Stimulated activated CD4-positive, alpha-beta T cell treated with anti-CD3 and anti-CD28 coated beads, Interleukin-4, amount 100 ng/mL, for 24 hours (primary cell): Measurements from ENCODE around the gene CALHM2.
"Not testable (repeated sequence)": the region's sequence is repeated elsewhere in the genome, so short reads cannot be mapped to it uniquely, and the experiment has no call there.

Source experiments
- DNase-seq: peaks from one replicate; pipeline ENCODE4 v3.0.0-alpha.2; 2020

The CALHM2 gene

DNA sequence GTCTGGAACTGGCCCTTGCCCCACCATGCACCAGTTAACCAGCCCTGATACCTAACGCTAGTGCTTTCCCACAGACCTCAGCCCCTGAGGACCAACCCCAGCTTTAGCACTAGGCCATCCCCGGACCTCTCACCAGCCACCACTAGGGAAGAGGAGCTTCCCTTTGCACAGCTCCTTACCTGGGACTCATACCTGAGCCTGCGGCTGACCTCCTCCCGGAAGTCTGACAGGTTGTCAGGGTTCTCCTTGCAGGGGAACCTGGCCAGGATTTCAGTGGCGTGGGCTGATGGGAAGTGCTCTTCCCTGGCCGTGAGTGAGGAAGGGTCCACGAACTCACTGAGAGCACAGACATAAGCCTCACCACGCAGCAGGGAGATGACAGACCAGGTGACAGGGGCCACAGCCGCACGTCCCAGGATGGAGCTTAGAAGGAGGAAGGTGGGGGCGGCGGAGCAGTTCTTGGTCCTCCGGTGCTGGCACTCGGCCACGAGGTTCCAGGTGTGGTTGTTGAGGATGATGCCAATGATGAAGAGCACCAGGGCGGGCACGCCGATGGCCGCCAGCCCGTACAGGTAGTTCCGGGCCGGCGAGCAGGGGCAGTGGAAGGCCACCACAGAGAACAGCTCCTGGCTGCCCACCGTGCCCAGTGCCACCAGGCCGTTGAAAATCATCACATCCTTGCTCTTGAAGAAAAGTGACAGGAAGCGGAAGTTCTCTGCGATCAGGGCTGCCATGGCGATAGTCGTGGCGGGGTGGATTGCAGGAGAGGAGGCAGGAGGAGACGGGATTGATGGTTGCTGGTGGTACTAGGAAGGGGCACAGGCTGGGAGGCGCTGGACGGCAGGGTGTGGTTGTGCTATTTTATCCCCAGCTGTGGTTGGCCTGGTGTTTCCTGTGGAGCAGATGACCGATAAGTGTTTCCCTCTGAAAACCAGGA, 2.7 kb downstream of the CALHM2 start:
- DNase-seq = no peak

DNA sequence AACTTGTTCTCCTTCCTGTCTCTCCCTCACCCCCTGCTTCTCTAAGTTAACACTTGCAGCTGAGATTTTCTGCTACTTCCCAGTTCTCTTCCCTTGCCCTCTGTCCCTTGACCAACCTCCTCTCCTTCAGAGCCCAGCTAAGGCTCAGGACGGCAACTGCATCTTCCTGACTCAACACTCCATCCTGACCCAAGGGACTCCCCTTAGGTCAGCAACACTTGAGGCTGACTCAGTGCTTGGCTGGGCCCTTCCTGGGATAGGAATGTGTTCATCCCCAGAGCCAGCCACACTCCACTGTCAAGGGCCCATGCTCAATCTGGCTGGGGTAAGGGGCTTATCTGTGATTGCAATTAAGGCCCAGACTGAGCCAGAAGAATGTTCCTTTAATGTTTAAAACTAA, 3.4 kb downstream of the CALHM2 start:
- DNase-seq = no peak

DNA sequence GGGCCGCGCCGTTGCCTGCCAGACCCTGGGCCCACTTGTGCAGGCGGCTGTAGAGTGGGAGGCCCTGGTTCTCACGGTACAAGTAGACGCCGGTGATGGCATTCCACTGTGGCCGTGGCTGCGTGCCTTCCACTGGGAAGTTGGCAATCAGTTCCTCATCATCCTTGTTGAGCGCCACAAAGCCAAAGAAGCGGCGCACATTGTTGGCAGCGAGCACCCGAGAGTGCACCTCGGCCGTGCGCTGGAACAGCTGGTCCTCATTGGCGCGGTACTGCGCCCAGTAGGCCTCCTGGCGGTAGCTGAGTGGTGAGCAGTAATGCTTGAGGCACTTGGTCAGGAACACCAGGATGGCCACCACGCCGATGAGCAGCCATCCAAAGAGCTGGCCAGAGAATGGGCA, 5.0 kb downstream of the CALHM2 start:
- no peak for DNase-seq

DNA sequence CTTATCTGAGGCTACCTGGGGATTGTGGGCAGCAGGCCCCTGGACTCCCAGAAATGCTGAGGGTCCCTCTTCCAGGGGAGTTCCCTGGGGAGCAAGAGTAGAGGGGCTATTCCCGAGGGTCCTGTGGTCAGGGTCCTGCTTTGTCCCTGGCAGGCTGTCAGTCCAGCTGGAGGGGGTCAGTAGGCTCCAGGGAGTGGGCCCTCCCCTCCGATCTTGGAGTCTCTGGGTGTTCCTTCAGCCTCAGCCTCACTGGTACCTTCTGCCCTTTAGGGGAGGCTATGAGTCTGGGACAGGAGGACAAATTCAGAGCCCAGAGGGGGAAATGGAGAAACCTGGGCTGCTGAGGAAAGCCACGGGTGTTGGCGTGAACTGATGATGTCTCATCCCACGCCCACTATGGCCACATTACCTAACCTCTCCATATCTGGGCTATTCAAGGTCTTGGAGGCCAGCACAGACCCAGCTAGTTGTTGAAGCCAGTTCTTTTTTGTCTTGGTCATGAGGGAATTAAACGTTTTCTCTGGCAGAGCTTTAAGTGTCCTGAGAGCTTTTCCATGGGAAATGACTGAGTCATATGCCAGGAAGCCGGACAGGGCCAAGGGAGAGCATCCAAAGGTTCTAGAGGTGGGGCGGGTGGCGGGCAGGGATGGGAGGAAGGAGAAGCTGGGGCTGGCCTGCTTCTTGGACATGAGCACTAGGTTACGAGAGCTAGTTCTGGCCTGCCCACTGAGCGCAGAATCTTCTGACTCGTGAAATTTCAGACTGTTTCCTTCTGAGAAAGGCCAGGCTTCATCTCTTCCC, 6.2 kb downstream of the CALHM2 start:
- no peak for DNase-seq

DNA sequence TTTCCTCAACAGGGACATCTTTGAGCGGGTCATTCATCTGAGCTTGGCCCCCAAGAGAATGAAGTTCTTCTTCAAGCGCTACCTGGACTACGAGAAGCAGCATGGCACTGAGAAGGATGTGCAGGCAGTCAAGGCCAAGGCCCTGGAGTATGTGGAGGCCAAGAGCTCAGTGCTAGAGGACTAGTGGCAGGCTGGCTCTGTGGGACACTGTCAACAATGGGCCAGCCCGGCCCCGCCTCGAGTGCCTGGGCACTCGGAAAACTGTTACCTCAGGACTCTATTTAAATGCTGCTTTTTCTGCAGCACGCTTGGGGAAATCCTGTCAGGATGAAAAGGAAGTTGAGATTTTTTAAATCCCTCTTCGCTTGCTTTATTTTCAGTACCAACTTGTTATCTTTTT, 6.8 kb downstream of the CALHM2 start:
- DNase-seq = no peak

DNA sequence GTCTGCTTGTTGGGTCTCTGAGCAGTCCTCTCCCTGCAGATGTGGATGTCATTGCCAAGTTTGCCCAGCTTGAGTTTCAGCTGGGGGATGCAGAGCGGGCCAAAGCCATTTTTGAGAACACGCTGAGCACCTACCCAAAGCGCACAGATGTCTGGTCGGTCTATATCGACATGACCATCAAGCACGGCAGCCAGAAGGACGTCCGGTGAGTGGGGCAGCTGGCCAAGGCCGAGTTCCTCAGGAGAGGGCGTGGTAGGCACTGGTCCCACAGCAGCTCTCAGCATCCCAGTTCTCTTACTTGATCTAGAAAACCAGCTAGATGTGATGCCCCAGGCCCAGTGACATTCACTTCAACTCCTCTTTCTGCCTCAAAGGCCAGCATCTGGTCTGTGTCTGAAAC, 7.7 kb downstream of the CALHM2 start:
- no peak for DNase-seq

DNA sequence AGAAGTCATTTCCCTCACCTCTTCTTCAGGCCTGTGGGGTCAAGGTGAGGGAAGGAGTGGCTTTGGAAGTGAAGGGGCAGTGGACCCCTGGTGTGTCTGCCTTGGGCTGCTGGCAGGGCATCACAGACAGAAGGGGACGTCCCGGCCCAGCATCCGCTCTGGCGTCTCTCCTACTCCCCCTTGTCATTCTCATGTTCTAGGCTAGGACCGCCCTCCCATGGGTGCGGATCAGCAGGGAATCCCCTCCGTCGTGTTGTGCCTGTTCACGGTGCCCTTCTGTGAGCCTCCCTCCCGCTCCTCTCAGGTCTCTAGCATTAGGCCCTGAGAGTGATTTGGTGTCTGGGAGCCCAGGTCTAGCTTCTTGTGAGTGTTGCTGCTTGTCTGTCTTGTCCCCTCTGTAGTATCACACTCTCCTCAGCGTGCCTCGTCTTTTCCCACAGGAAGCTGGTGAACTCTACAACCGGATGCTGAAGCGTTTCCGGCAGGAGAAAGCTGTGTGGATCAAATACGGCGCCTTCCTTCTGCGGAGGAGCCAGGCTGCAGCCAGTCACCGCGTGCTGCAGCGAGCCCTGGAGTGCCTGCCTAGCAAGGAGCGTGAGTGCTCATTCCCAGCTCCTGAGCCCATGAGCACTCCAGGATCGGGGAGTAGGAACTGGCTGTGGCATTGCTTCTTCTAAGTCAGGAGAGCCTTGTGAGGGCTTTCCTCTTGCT, 8.5 kb downstream of the CALHM2 start:
- no peak for DNase-seq

DNA sequence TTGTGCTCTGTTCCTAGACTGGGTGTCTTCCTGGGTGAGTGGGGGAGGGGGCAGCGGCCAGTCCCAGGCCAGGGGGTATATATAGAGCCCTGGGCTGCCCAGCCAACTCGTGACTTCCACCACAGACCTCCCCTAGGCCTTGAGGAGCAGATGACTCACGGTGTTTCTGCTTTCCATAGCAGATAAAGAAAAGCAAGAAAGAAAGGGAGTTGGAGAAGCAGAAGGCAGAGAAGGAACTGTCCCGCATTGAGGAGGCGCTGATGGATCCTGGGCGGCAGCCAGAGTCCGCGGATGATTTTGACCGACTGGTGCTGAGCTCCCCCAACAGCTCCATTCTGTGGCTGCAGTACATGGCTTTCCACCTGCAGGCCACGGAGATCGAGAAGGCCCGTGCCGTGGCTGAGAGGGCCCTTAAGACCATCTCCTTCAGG, 10.1 kb downstream of the CALHM2 start:
- DNase-seq = no peak

DNA sequence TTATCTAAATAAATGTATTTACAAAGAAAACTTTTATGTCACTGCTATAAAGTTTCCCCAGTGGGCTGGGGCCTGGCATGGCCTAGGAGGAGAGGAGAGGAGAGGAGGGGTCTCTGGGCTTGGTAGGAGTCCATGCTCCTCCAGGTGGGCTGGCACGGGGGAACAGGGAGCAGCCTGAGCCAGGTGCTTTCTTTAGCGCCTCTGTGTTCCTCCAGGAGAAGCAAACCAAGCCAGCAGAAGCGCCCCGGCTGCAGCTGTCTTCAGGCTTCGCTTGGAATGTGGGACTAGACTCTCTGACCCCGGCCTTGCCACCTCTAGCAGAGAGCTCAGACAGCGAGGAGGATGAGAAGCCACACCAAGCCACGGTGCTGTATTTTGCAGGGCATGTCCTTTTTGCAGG, 10.6 kb downstream of the CALHM2 start:
- DNase-seq = no peak

DNA sequence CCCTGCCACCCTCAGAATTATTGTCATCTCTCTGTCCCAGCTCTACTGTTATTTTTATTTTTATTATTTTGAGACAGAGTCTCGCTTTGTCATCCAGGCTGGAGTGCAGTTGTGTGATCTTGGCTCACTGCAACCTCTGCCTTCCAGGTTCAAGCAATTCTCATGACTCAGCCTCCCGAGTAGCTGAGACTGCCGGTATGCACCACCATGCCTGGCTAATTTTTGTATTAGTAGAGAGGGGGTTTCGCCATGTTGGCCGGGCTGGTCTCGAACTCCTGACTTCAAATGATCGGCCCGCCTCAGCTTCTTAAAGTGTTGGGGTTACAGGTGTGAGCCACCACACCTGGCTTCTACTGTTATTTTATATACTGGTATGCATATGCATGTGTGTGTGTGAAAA, 11.0 kb downstream of the CALHM2 start:
- DNase-seq = no peak

DNA sequence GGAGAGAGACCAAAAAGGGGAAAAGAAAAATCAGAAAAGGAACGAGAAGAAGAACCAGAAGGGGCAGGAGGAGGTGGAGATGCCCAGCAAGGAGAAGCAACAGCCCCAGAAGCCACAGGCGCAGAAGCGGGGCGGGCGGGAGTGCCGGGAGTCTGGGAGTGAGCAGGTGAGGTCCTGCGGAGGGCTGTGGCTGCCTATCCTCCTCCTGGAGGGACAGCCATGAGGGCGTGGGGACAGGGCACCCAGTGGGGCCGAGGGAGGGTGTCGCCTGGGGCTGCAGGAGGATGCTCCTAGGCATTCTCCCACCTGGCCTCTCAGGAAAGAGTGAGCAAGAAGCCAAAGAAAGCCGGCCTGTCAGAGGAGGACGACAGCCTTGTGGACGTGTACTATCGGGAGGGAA, 11.8 kb downstream of the CALHM2 start:
- no peak for DNase-seq

DNA sequence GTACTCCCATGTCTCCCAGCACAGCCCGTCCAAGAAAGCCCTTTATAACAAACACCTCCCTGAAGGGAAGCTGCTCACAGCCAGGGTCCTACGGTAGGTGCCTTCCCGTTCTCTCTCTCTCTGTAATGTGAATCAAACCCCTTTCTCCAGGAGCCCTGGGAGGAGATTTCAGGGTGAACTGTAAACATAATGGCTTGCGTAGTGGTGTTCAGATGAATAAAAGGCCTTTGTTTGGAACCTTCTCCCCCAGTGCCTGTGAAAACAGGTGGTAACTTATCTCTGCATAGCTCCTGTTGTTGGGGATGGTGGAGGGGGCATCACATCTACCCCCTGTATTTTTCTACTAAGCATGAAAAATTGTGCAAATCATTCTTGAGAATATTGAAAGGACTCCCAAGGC, 12.4 kb downstream of the CALHM2 start:
- DNase-seq = no peak

DNA sequence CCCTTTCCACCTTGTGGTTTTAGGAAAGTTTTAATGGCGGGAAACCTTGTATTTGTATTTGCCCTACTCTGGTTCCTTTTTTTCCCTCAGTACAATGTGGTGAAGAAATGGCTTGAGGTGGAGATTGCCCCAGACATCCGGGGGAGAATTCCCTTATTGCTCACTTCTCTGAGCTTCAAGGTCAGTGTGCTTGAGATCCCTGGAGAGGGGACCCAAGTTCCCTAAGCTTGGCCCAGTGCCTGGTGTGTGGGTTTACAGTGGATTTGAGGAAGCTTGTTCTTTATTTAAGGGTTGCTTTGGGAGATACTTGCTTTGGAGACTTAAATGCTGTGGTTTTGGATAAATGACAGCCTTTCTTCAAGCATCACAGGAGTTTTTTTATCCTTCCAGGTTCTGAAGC, 18.3 kb downstream of the CALHM2 start:
- no peak for DNase-seq

DNA sequence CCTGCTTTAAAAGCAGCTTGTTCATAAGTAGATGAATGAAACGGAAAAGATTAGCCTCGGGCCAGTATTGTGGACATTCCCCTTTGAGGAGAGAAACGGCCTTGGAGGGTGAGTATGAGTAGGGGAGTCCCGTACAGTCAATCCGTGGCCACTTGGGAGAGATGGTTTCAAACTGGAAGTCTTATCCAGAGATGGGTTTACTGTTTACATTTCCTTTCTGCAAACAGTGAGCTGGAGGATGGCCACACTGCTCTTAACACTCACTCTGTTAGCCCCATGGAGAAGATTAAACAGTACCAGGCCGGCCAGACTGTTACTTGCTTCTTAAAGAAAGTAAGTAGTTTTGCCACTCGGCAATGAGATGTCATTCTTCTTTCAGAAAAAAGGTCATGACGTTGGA, 20.3 kb downstream of the CALHM2 start:
- no peak for DNase-seq

DNA sequence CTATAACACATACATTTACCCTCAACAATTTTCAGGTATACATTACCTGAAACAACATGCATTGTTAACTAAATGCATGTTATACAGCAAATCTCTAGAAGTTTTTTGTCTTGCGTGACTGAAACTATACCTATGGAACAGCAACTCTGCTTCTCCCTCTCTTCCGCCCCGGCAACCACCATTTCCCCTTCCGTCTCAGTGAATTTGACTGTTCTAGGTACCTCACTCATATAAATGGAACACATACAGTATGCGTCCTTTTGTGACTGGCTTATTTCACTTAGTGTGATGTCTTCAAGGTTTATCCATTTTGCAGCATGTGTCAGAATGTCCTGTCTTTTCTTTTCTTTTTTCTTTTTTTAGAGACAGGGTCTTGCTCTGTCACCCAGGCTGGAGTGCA, 22.5 kb downstream of the CALHM2 start:
- no peak for DNase-seq

DNA sequence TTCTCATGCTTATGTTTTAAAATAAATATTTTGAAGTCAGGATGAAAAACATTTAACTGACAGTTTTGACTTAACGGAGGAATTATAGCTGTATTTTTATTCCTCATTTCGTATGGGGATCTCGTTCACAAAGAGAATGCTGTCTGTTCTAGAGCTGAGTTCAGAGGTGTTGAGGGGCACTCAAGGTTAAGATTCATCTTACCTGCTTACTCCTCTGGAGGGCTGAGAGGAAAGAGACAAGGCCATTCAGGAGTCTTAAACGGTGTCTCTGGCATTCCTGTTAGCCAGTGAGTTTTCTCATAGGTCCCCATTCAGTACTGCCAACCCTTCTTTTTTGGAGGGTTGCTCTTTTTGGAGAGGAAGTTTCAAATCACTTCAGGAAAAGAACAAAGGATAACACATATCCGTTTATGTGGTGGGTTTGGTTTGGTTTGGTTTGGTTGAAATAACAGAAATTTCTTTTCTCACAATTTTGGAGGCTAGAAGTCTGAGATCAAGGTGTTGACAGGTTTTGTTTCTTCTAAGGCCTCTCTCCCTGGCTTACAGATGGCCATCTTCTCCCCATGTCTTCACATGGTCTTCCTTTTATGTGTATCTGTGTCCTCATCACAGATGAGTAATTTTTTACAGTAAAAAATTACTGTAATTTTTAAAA, 23.1 kb downstream of the CALHM2 start:
- no peak for DNase-seq

DNA sequence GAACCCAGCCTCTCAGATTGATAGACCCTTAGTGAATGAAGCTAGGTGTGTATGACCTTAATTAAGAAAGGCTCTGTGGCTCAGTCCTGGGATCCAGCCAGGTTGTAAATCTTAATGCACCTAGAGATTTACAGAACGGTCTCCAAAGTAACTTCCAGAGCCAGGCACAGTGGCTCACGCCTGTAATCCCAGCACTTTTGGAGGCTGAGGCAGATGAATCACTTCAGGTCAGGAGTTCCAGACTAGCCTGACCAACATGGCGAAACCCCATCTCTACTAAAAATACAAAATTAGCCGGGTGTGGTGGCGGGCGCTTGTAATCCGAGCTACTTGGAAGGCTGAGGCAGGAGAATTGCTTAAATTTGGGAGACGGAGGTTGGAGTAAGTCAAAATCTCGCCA, 24.3 kb downstream of the CALHM2 start:
- no peak for DNase-seq

DNA sequence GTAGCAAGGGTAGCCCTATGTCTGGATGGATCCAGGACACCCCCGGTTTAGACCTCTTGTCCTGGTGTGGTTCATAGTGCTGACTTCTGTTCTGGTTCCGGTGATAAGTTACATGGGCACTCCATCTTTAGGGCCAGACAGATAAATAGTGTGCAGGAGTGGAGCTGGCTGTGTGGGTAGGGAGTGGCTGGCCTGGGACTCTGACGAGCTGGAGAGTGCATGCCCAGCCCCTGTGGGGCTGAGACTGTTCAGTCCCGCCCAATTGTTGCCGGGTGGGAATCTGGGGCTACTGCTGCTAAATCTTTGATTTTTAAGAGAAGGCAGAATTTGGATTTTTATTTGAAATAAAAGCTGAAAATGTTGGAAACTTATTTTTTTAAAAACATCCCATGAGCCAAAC, 28.4 kb downstream of the CALHM2 start:
- DNase-seq = no peak

DNA sequence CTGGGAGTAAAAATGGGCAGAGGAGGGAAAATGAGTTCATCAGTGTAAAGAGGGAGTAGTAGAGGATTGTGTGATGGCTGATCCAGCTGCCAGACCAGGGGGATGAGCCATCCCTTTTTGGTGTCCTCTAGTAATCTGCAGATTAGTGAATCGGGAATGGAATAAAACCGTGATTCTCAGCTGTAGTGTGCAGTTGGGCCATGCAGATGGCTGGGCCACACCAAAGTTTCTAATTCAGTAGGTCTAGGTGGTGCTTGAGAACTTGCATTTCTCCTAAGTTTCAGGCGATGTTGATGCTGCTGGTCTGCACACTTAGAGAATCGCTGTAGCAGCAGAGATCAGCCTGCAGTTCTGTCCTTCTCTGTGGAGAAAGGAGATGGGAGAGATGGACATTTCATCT, 33.1 kb downstream of the CALHM2 start:
- no peak for DNase-seq

DNA sequence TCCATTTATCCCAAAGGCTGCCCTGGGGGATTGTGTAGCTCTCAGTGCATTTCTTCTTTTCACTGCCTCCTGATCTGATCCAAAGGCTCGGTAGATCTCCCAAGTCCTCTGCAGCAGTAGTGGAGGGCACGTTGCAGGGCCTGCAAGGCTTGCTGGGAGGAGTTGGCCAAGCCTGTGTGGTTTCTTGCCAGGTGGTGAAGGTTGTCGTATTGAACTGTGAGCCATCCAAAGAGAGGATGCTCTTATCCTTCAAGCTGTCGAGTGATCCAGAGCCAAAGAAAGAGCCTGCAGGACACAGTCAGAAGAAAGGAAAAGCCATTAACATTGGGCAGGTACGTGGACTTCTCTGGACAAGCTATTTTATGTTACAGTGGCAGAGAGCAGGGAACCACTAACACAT, 34.6 kb downstream of the CALHM2 start:
- DNase-seq = no peak

DNA sequence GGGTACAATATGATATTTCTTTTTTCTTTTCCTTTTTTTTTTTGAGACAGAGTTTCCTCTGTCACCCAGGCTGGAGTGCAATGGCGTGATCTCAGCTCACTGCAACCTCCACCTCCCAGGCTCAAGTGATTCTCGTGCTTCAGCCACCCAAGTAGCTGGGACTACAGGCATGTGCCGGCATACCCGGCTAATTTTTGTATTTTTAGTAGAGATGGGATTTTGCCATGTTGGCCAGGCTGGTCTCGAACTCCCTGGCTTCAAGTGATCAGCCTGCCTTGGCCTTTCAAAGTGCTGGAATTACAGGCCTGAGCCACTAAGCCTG, 35.1 kb downstream of the CALHM2 start:
- not testable (repeated sequence) for DNase-seq

DNA sequence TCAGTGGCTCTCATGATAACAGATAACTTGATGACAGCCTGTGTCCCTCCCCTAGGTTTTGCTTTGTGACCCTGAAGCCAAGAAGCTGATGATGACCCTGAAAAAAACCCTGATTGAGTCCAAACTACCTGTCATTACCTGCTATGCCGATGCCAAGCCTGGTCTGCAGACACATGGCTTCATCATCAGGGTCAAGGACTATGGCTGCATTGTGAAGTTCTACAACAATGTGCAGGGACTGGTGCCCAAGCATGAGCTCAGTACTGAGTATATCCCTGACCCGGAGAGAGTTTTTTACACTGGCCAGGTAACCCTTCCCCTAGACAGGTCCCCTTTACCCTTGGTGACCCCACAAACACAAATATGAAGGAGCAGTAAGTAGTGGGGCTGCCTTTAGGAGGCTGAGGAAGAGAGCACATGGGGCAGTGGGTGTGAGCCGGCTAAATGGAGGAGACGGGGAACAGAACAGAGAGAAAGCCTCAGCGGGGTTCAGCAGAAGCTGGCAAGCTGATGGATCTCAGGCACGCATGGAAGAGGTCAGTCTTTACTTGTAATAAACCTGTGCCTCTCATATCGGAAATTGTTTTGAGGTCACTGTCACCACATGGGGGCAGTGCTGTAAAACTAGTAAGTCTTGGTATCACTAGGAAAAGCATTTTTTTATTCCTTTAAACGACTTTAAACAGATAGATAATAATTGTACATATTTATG, 35.6 kb downstream of the CALHM2 start:
- DNase-seq = peak; percentile 50

DNA sequence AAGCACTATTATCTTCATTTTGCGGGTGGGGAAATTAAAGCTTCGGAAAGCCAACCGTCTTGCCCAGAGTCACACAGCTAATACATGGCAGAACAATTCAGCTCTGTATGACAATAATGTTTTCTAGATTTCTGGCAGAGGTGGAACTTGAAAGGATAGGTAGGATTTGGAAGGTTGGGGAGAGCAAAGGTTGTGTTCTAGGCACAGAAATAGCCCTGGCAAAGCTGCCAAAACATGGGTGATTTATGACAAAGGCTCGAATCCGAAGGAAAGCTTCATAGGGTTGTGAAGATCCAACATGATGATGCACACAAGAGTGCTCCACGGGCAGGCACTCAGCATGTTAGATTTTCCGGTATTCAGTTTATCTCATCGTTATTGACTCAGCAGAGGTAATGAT, 36.6 kb downstream of the CALHM2 start:
- no peak for DNase-seq
